ENCODE results near the gene TTLL12.
"Not testable (repeated sequence)": the region's sequence is repeated elsewhere in the genome, so short reads cannot be mapped to it uniquely, and the experiment has no call there.

TTLL12 gene

DNA sequence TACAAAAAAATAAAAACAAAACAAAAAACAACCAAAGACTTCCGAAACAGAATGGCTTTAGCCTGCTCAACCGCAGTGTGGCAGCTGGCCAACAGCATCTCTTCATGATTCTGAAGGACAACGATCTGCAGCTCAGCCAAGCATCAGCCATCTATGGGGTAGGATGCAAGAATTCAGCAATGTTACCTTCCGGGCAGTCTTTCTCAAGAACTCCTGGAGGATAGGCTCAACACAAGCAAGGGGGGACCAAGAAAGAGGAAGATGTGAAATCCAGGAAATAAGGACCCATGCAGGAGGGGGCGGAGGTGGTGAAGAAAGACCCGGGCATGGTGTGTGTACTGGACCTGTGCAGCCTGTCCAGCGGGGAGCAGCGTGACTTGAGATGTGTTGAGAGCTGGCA is 39.1 kb downstream of the TTLL12 start:
- POLR2A ChIA-PET, result interaction anchor here (0.7 kb wide), 1 partner anchor 385 kb away, joined by 8 read pairs; no protein-coding TSS in a partner anchor

DNA sequence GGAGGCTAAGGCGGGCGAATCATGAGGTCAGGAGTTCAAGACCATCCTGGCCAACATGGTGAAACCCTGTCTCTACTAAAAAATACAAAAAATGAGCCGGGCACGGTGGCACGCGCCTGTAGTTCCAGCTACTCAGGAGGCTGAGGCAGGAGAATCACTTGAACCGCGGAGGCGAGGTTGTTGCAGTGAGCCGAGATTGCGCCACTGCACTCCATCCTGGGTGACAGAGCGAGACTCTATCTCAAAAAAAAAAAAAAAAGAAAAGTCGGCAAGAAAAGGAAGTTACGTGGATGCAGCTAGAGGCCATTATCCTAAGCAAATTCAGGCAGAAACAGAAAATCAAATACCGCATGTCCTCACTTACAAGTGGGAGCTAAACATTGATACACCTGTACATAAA is 40.6 kb downstream of the TTLL12 start:
- CTCF ChIA-PET, result interaction anchor here (1.2 kb wide), 1 partner anchor 13 kb away, joined by 3 read pairs; no protein-coding TSS in a partner anchor
- DNase-seq (ENCODE audit: extremely low spot score); POLR2A ChIA-PET: not testable (repeated sequence)

More for the DNA sequence above, 39.1 kb downstream of the TTLL12 start:
- DNase-seq (ENCODE audit: extremely low spot score), result no peak
- TF ChIP-seq, protein P1, sequence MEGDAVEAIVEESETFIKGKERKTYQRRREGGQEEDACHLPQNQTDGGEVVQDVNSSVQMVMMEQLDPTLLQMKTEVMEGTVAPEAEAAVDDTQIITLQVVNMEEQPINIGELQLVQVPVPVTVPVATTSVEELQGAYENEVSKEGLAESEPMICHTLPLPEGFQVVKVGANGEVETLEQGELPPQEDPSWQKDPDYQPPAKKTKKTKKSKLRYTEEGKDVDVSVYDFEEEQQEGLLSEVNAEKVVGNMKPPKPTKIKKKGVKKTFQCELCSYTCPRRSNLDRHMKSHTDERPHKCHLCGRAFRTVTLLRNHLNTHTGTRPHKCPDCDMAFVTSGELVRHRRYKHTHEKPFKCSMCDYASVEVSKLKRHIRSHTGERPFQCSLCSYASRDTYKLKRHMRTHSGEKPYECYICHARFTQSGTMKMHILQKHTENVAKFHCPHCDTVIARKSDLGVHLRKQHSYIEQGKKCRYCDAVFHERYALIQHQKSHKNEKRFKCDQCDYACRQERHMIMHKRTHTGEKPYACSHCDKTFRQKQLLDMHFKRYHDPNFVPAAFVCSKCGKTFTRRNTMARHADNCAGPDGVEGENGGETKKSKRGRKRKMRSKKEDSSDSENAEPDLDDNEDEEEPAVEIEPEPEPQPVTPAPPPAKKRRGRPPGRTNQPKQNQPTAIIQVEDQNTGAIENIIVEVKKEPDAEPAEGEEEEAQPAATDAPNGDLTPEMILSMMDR (IDR thresholded peaks at IDR 0.05; ENCODE audit: control extremely low read depth, extremely low read depth, low read depth, missing control alignments), result no peak
- CTCF ChIA-PET, result no interaction called here

DNA sequence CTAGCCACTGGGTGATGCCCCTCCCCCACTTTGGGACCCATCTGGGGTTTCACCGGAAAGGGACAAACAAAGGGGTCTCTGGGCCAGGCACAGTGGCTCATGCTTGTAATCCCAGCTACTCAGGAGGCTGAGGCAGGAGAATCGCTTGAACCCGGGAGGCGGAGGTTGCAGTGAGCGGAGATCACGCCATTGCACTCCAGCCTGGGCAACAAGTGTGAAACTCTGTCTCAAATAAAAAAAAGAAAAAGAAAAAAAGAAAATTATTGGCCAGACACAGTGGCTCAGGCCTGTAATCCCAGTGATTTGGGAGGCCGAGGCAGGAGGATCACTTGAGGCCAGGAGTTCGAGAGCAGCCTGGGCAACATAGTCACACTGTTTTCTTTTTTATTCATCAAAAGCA is 41.6 kb downstream of the TTLL12 start:
- POLR2A ChIA-PET; CTCF ChIA-PET; DNase-seq (ENCODE audit: extremely low spot score): not testable (repeated sequence)

DNA sequence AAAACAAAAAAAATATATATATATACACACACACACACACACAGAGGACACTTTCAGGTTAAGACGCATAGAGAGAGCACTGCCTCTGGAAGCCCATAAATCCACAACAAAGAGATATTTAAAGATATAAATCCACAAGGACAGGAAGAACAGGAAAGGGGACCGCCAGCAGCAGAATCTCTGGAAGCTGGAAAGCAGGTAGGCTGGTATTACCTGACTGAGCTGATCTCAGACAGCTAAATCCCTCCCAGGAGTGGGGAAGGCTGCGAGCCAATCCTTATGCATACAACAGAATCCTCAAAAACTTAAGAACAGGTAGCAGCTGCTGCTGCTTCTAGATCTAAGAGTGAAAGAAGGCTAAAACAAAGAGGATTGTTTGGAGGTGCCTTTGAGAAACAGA is 42.0 kb downstream of the TTLL12 start:
- DNase-seq (ENCODE audit: extremely low spot score), result no peak
- TF ChIP-seq, protein P1 (IDR thresholded peaks at IDR 0.05; ENCODE audit: control extremely low read depth, extremely low read depth, low read depth, missing control alignments), result no peak
- ChIA-PET CTCF (no interaction called here), POLR2A (no interaction called here)

DNA sequence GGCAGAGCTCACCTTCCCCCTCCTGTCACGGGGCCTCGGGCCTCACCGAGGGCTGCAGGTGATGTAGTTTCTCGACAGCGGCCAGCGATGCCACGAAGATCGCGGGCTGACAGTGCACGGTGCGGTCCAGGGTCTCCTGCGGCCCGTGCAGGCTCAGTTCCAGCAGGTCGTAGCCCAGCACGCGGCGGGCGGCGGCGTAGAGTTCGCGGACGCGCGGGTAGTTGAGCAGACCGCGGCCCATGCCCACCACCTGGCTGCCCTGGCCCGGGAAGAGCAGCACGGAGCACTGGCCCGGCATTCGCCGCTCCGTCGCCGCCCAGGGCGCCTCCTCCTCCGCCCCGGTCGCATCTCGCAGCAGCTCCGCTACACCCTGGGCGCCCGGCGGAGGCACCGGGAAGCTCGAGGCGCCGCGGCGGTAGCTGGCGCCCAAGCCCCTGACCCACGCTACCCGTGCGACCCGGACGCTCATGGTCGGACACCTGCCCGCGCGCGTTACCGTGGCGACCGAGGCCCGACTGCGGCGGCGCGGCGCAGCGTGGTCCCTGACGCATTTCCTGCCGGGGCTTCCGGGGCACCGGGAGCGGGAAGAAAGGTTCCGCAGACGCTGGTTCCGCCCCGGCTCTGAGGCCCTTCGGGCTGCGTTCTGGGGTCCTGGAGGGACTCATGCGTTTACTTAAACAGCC is 43.9 kb downstream of the TTLL12 start, which contains the start of gene MCAT:
Gene MCAT (minus strand): TSS at position 519 of the 683 bp plus-strand sequence. CDS start 50 bp downstream, at position 469.
- CTCF ChIA-PET, result no interaction called here
- POLR2A ChIA-PET, result no interaction called here
- TF ChIP-seq, protein P1 (IDR thresholded peaks at IDR 0.05; ENCODE audit: control extremely low read depth, extremely low read depth, low read depth, missing control alignments), result no peak
- peak; percentile 94 for DNase-seq (ENCODE audit: extremely low spot score)

DNA sequence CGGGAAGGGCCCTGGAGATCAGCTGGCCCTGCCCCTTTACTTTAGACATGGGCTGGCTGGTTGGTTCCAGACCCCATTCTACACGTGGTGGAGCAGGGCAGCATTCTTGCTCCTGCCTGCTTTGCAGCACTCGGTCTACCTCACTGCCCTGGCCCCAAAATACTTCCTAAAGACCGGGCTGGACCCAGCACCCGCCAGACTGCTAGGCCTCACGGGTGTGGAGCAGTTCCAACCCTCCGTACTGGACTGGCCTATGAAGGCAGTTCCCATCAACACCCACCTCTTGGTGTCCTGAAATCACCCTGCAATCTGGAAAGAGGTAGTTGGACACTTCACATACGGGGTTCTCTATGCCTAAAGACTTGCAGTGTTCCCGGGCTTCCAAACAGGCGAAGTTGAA is 50.1 kb downstream of the TTLL12 start:
- TF ChIP-seq, protein P1 (IDR thresholded peaks at IDR 0.05; ENCODE audit: control extremely low read depth, extremely low read depth, low read depth, missing control alignments), result no peak
- ChIA-PET CTCF (interaction anchor here (1.0 to 2.3 kb wide), 3 partner anchors 10 to 269 kb away, joined by 5 to 7 read pairs (median 6); no protein-coding TSS in a partner anchor), POLR2A (no interaction called here)
- no peak for DNase-seq (ENCODE audit: extremely low spot score)

DNA sequence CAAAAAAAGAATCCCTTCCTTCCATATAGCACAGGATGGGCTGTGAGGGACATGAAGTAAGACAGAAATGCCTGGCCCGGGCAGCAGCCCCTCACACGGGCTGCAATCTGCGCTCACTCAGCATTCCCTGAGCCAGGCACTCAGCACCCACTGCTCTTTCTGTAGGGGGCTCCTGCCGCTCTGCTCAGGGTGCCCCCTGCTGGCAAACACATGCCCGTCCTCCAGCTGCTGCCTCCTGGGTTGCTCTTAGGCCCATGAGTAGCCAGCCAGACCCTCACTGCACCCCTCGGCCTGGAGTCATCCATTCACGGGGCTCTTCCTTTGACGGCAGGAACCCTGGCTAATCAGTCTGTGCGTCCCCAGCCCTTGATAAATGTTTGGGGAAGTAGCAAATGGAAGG is 50.7 kb downstream of the TTLL12 start:
- DNase-seq (ENCODE audit: extremely low spot score), result peak; percentile 82
- CTCF ChIA-PET, result interaction anchor here (1.0 to 2.3 kb wide), 4 partner anchors 10 to 268 kb away, joined by 5 to 8 read pairs (median 6); no protein-coding TSS in a partner anchor
- TF ChIP-seq, protein P1 (IDR thresholded peaks at IDR 0.05; ENCODE audit: control extremely low read depth, extremely low read depth, low read depth, missing control alignments), result peak; percentile 66
- POLR2A ChIA-PET, result no interaction called here

All from GM10248 (cell line).